ENCODE measurements around the gene TGFBI.

TGFBI gene

GRCh38 chr5:135986891-135987401, 41.8 kb upstream of the TGFBI start:
- DNase-seq (ENCODE audit: low read depth) = no peak
- TF ChIP-seq CTCF (conservative IDR thresholded peaks at IDR 0.05; ENCODE audit: low read depth, low read length) = no peak
- no peak overlapping the region for H3K4me3 ChIP-seq (ENCODE audit: low read depth, low read length)

- TF ChIP-seq CTCF (conservative IDR thresholded peaks at IDR 0.05; ENCODE audit: low read depth, low read length) = no peak
- H3K4me3 ChIP-seq (ENCODE audit: low read depth, low read length) = no peak overlapping the region
- DNase-seq (ENCODE audit: low read depth) = no peak
Observed at GRCh38 chr5:135988546-135988945, 40.2 kb upstream of the TGFBI start.

DNA sequence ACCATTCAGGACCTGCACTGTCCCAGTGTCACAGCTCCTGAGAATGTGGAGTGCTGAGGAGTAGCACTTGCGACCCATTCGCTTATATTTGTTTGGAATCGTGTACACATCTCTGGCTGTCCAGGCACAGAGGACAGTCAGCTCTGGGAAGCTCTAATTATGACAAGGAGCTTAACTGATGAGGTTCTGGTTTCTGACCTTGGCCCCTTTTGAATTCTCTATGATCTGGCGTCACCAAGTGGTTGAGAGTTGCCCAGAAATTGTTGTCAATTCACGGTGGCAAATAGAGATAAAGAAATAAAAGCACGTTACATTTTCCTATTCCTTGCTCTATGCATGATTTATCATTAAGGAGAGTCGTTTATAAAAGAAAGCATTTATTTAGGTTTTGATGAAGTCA, 39.1 kb upstream of the TGFBI start:
- DNase-seq (ENCODE audit: low read depth) = no peak
- H3K4me3 ChIP-seq (ENCODE audit: low read depth, low read length) = no peak overlapping the region
- no peak for TF ChIP-seq CTCF (conservative IDR thresholded peaks at IDR 0.05; ENCODE audit: low read depth, low read length)

GRCh38 chr5:135990528-135991255, 38.1 kb upstream of the TGFBI start:
- DNase-seq (ENCODE audit: low read depth) = no peak

DNA sequence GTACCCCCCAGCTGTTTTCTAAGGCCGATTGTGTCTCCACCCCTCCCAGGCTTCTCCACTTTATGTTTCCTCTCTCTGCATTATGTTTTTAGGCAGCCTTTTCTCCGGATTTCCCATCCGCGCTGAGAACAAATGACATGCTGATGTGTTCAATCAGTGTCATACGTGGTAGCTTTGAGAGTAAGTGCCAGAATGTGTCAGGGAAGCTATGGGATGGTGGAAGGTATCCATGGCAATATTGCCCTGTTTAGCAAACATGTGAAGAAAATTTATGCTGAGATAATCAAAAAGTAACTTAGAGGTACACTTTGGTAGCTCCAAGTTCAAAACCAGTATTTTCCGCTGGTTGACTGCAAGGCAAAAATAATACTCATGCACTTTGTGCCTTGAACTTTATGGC, 37.4 kb upstream of the TGFBI start:
- no peak overlapping the region for H3K4me3 ChIP-seq (ENCODE audit: low read depth, low read length)
- TF ChIP-seq CTCF (conservative IDR thresholded peaks at IDR 0.05; ENCODE audit: low read depth, low read length) = no peak
- no peak for DNase-seq (ENCODE audit: low read depth)

More at GRCh38 chr5:135990528-135991255, 38.1 kb upstream of the TGFBI start:
- no peak overlapping the region for H3K4me3 ChIP-seq (ENCODE audit: low read depth, low read length)
- TF ChIP-seq CTCF (conservative IDR thresholded peaks at IDR 0.05; ENCODE audit: low read depth, low read length) = no peak

- H3K4me3 ChIP-seq (ENCODE audit: low read depth, low read length) = no peak overlapping the region
- DNase-seq (ENCODE audit: low read depth) = no peak
- TF ChIP-seq CTCF (conservative IDR thresholded peaks at IDR 0.05; ENCODE audit: low read depth, low read length) = no peak
Observed at GRCh38 chr5:135993335-135993879, 35.4 kb upstream of the TGFBI start.
